SK-N-SH (cell line): ENCODE measurements around the gene DICER1. TPM values are rescaled to one million over a fixed set of nuclear protein-coding genes. Genes with fewer than 3 reads are reported as not detected.

Experiments used
- CTCF ChIA-PET: fragments of 300-600, 350-600 bp; formaldehyde crosslinking; extraction: SDS; loops from one replicate; lab custom pipeline; 2021; lab: Yijun Ruan, JAX
- POLR2A ChIA-PET: fragments of 350-600 bp; sonication (Branson Sonifier 250); formaldehyde crosslinking; extraction: SDS; loops from one replicate; lab custom pipeline; 2020; ENCODE audit warnings: antibody characterized with exemption, inconsistent platforms; lab: Yijun Ruan, JAX
- DNase-seq: peaks from one replicate; pipeline ENCODE4 v3.0.0; 2012
- H2AFZ ChIP-seq: fragments of 200-600 bp; sonication (generic); 2 replicates; pipeline ENCODE4 v1.8.1; 2016; ENCODE audit warnings: antibody characterized with exemption, mild to moderate bottlenecking, low read depth
- H3F3A ChIP-seq: fragments of 200-600 bp; sonication (generic); replicated peaks from 2 replicates; pipeline ENCODE3; 2016; ENCODE audit warnings: antibody characterized with exemption, mild to moderate bottlenecking; ENCODE audit not compliant: insufficient read depth
- H3K27ac ChIP-seq, 2 experiments: fragments of 200-500 bp in 1 of 2; fragments of 200-600 bp in 1 of 2; sonication (Bioruptor generic) in 1 of 2; sonication (generic), shearing (Covaris generic) in 1 of 2; 2 replicates each; pipeline versions ENCODE4 v1.5.1 to v1.6.1; 2014 to 2016; ENCODE audit warnings: low read depth in 2 of 2, inconsistent platforms in 1 of 2, low read length in 1 of 2, mild to moderate bottlenecking in 1 of 2, mixed read lengths in 1 of 2
- H3K27me3 ChIP-seq: fragments of 200-600 bp; sonication (generic), shearing (Covaris generic); 2 replicates; pipeline ENCODE4 v1.6.1; 2016; ENCODE audit warnings: mixed run types; ENCODE audit not compliant: insufficient read depth
- H3K36me3 ChIP-seq, 2 experiments: fragments of 200-500 bp in 1 of 2; fragments of 200-600 bp in 1 of 2; sonication (Bioruptor generic) in 1 of 2; sonication (generic) in 1 of 2; replicated peaks in 1 of 2; 2 replicates each; pipeline versions ENCODE3 to v1.5.1; 2014 to 2016; ENCODE audit warnings: low read length in 1 of 2, mild to moderate bottlenecking in 1 of 2; ENCODE audit not compliant: insufficient read depth in 2 of 2, control insufficient read depth in 1 of 2
- H3K4me1 ChIP-seq, 2 experiments: fragments of 200-500 bp in 1 of 2; fragments of 200-600 bp in 1 of 2; sonication (Bioruptor generic) in 1 of 2; sonication (generic), shearing (Covaris generic) in 1 of 2; 2 replicates each; pipeline versions ENCODE4 v1.5.1 to v1.6.1; 2014 to 2016; ENCODE audit warnings: low read depth in 1 of 2, low read length in 1 of 2, mixed run types in 1 of 2; ENCODE audit not compliant: insufficient read depth in 2 of 2, control insufficient read depth in 1 of 2
- H3K4me2 ChIP-seq: fragments of 200-600 bp; sonication (generic), shearing (Covaris generic); 2 replicates; pipeline ENCODE4 v1.6.1; 2017; ENCODE audit warnings: mixed run types
- H3K4me3 ChIP-seq, 2 experiments: fragments of 200-500 bp in 1 of 2; fragments of 200-600 bp in 1 of 2; sonication (Bioruptor generic) in 1 of 2; sonication (generic), shearing (Covaris generic) in 1 of 2; 2 replicates each; pipeline versions ENCODE4 v1.5.1 to v1.8.1; 2014 to 2016; ENCODE audit warnings: low read depth in 2 of 2, inconsistent platforms in 1 of 2, low read length in 1 of 2, mild to moderate bottlenecking in 1 of 2, mixed read lengths in 1 of 2, moderate library complexity in 1 of 2
- H3K79me2 ChIP-seq: fragments of 200-600 bp; sonication (generic); 2 replicates; pipeline ENCODE4 v1.8.1; 2017; ENCODE audit warnings: mild to moderate bottlenecking; ENCODE audit not compliant: insufficient read depth
- H3K9ac ChIP-seq: fragments of 200-600 bp; sonication (generic); 2 replicates; pipeline ENCODE4 v1.6.1; 2017; ENCODE audit warnings: mixed run types
- H3K9me2 ChIP-seq: fragments of 200-600 bp; sonication (generic); 2 replicates; pipeline ENCODE4 v1.6.1; 2017; ENCODE audit warnings: mixed run types
- H3K9me3 ChIP-seq: fragments of 200-600 bp; sonication (generic); 2 replicates; pipeline ENCODE4 v1.6.1; 2017; ENCODE audit warnings: mixed run types, mild to moderate bottlenecking, moderate library complexity
- H4K20me1 ChIP-seq: fragments of 200-600 bp; sonication (generic); 2 replicates; pipeline ENCODE4 v1.6.1; 2017; ENCODE audit warnings: mild to moderate bottlenecking, mixed run types; ENCODE audit not compliant: insufficient read depth
- CHD2 ChIP-seq: fragments of 150-350 bp; IDR thresholded peaks from 2 replicates; pipeline ENCODE4 v1.6.1; 2018; ENCODE audit warnings: low read length; ENCODE audit not compliant: partially characterized antibody
- ELF1 ChIP-seq: IDR thresholded peaks from 2 replicates; pipeline ENCODE4 v1.4.0; 2012
- EP300 ChIP-seq, 2 experiments: IDR thresholded peaks; 2 replicates each; pipeline versions ENCODE4 v1.4.0 to v1.6.1; 2012; ENCODE audit warnings: borderline replicate concordance in 1 of 2, low read depth in 1 of 2, low read length in 1 of 2
- EZH2phosphoT487 ChIP-seq: fragments of 200-600 bp; sonication (generic); IDR thresholded peaks from 2 replicates; pipeline ENCODE4 v1.6.1; 2017; ENCODE audit warnings: low read depth, mixed run types, mild to moderate bottlenecking, antibody characterized with exemption, moderate library complexity, borderline replicate concordance
- FOSL2 ChIP-seq: IDR thresholded peaks from 2 replicates; pipeline ENCODE4 v1.4.0; 2012; ENCODE audit warnings: low read depth, mild to moderate bottlenecking, moderate library complexity, borderline replicate concordance
- FOXM1 ChIP-seq: IDR thresholded peaks from 2 replicates; pipeline ENCODE4 v1.4.0; 2012; ENCODE audit warnings: low read depth, mild to moderate bottlenecking
- IRF3 ChIP-seq: fragments of 150-350 bp; IDR thresholded peaks from 2 replicates; pipeline ENCODE4 v1.6.1; 2016; ENCODE audit warnings: mild to moderate bottlenecking, low read depth, low read length
- JUND ChIP-seq: IDR thresholded peaks from 2 replicates; pipeline ENCODE4 v1.4.0; 2012
- MXI1 ChIP-seq: IDR thresholded peaks from 2 replicates; pipeline ENCODE4 v1.6.1; 2012; ENCODE audit warnings: mild to moderate bottlenecking, low read depth, low read length, improper control_type of control experiment
- NFIC ChIP-seq: IDR thresholded peaks from 2 replicates; pipeline ENCODE4 v1.4.0; 2012; ENCODE audit warnings: borderline replicate concordance
- NRF1 ChIP-seq: IDR thresholded peaks from 2 replicates; pipeline ENCODE4 v1.6.1; 2012; ENCODE audit warnings: low read depth, mild to moderate bottlenecking, low read length
- POLR2AphosphoS5 ChIP-seq: IDR thresholded peaks from 2 replicates; pipeline ENCODE4 v1.6.1; 2012; ENCODE audit warnings: low read depth, low read length
- RCOR1 ChIP-seq: fragments of 150-350 bp; IDR thresholded peaks from 2 replicates; pipeline ENCODE4 v1.6.1; 2017; ENCODE audit warnings: antibody characterized with exemption, low read length
- RFX5 ChIP-seq: IDR thresholded peaks from 2 replicates; pipeline ENCODE4 v1.6.1; 2012; ENCODE audit warnings: mild to moderate bottlenecking, improper control_type of control experiment, low read length
- RXRA ChIP-seq: IDR thresholded peaks from 2 replicates; pipeline ENCODE4 v1.4.0; 2012; ENCODE audit warnings: low read depth, mild to moderate bottlenecking, borderline replicate concordance
- SIN3A ChIP-seq: IDR thresholded peaks from 2 replicates; pipeline ENCODE4 v1.6.1; 2012; ENCODE audit warnings: low read depth, mild to moderate bottlenecking, low read length, moderate library complexity, borderline replicate concordance
- TAF1 ChIP-seq: IDR thresholded peaks from 2 replicates; pipeline ENCODE4 v1.6.1; 2012; ENCODE audit warnings: low read depth, mild to moderate bottlenecking, low read length, moderate library complexity, borderline replicate concordance
- TCF12 ChIP-seq: IDR thresholded peaks from 2 replicates; pipeline ENCODE4 v1.4.0; 2012
- TEAD4 ChIP-seq: IDR thresholded peaks from 2 replicates; pipeline ENCODE4 v1.4.0; 2012; ENCODE audit warnings: mild to moderate bottlenecking, borderline replicate concordance; ENCODE audit not compliant: insufficient read depth
- USF2 ChIP-seq: fragments of 150-350 bp; IDR thresholded peaks from 2 replicates; pipeline ENCODE4 v1.6.1; 2017; ENCODE audit warnings: antibody characterized with exemption, low read length, low read depth, borderline replicate concordance
- YY1 ChIP-seq: IDR thresholded peaks from 2 replicates; pipeline ENCODE4 v1.4.0; 2012; ENCODE audit warnings: low read depth, mild to moderate bottlenecking
- WGBS: methylation state at CpG from one replicate; pipeline ENCODE4 v1.1.6; 2017; ENCODE audit warnings: low lambda C conversion rate; 5-methylcytosine and 5-hydroxymethylcytosine counted together
- polyA plus RNA-seq, 3 experiments: library from polyadenylated mRNA; depleted of rRNA; stranded (reverse); fragments of >200 nt; gene quantifications; 2 replicates each; pipeline ENCODE4 v1.2.3, GENCODE V29; 2012

The DICER1 gene
- polyA plus RNA-seq, 1 of the 3 experiments (the other 2 are of a cell fraction), result 4.7 TPM

GRCh38 chr14:95111507-95112164 is 45.7 kb downstream of the DICER1 start (continued):
- no peak for TF ChIP-seq NRF1
- TF ChIP-seq RXRA, result no peak
- TF ChIP-seq EP300 (IDR thresholded peaks at IDR 0.05; ENCODE audit: borderline replicate concordance in 1 of 2, low read depth in 1 of 2, low read length in 1 of 2), result no peak
- TF ChIP-seq YY1, result no peak
- no peak for TF ChIP-seq POLR2AphosphoS5

- Histone ChIP-seq H3K27ac (no peak overlapping the region), H3K4me2 (no peak overlapping the region), H2AFZ (no peak overlapping the region), H3K9me2 (no peaks in the 10 kb centered on the region), H3K4me3 (no peak overlapping the region), H3K9ac (no peak overlapping the region), H3K4me1 (peaks cover 0 to 3% of the 10 kb centered on the region in 2 experiments; a peak in 1 of 4 replicates), H3F3A (no peaks in the 10 kb centered on the region), H3K9me3 (no peaks in the 10 kb centered on the region), H4K20me1 (no peaks in the 10 kb centered on the region), H3K36me3 (peaks cover 79 to 88% of the 10 kb centered on the region in 2 experiments), H3K27me3 (no peaks in the 10 kb centered on the region), H3K79me2 (no peaks in the 10 kb centered on the region; the same call in 1 of the 2 replicates)
- WGBS, result 98% methylated on average over 8 of the region's 8 CpGs
- no peak for DNase-seq
- CTCF ChIA-PET, result no interaction called here
- TF ChIP-seq ELF1 (no peak), MXI1 (no peak), TEAD4 (no peak), NFIC (no peak), FOSL2 (no peak), JUND (no peak), USF2 (no peak), RFX5 (no peak), RCOR1 (no peak), SIN3A (no peak), YY1 (no peak), TAF1 (no peak), TCF12 (no peak), FOXM1 (no peak), IRF3 (no peak), CHD2 (no peak), POLR2AphosphoS5 (no peak), EZH2phosphoT487 (no peak), RXRA (no peak)
- POLR2A ChIA-PET, result no interaction called here
Observed at GRCh38 chr14:95110178-95110577, 47.2 kb downstream of the DICER1 start.
